Astrocyte (in vitro differentiated cells and primary cell): ENCODE data around the gene CHML. TPM values are rescaled to one million over a fixed set of nuclear protein-coding genes. Genes with fewer than 3 reads are reported as not detected.

Experiments
- DNase-seq: peaks from one replicate; pipeline ENCODE4 v3.0.0-alpha.2; 2010; ENCODE audit warnings: low read depth
- FAIRE-seq: peaks from 2 replicates; lab custom pipeline; 2011; peaks lifted over from hg19 to GRCh38; lab: Jason Lieb, UNC
- H2AFZ ChIP-seq: 2 replicates; pipeline ENCODE4 v1.6.0; 2012; ENCODE audit warnings: low read depth, low read length, inconsistent platforms
- H3K27ac ChIP-seq: 2 replicates; pipeline ENCODE4 v1.5.1; 2011; ENCODE audit warnings: low read depth, low read length, inconsistent platforms
- H3K27me3 ChIP-seq: 2 replicates; pipeline ENCODE4 v1.6.0; 2011; ENCODE audit warnings: low read length, inconsistent platforms; ENCODE audit not compliant: insufficient read depth
- H3K36me3 ChIP-seq: 2 replicates; pipeline ENCODE4 v1.5.1; 2011; ENCODE audit warnings: low read length, inconsistent platforms; ENCODE audit not compliant: insufficient read depth
- H3K4me1 ChIP-seq: 2 replicates; pipeline ENCODE4 v1.5.1; 2011; ENCODE audit warnings: low read length, inconsistent platforms; ENCODE audit not compliant: insufficient read depth
- H3K4me2 ChIP-seq: 2 replicates; pipeline ENCODE4 v1.6.0; 2012; ENCODE audit warnings: low read length, inconsistent platforms
- H3K4me3 ChIP-seq: 2 replicates; pipeline ENCODE4 v1.5.1; 2011; ENCODE audit warnings: low read depth, mild to moderate bottlenecking, low read length, inconsistent platforms; ENCODE audit not compliant: insufficient read depth
- H3K79me2 ChIP-seq: 2 replicates; pipeline ENCODE4 v1.6.0; 2012; ENCODE audit warnings: mild to moderate bottlenecking, low read length, inconsistent platforms; ENCODE audit not compliant: insufficient read depth
- H3K9ac ChIP-seq: 2 replicates; pipeline ENCODE4 v1.6.0; 2012; ENCODE audit warnings: mild to moderate bottlenecking, low read length, inconsistent platforms
- H3K9me3 ChIP-seq: 2 replicates; pipeline ENCODE4 v1.5.1; 2012; ENCODE audit warnings: low read depth, mild to moderate bottlenecking, low read length, inconsistent platforms; ENCODE audit not compliant: insufficient read depth
- H4K20me1 ChIP-seq: 2 replicates; pipeline ENCODE4 v1.6.0; 2012; ENCODE audit warnings: low read length, inconsistent platforms; ENCODE audit not compliant: insufficient read depth
- H3K27ac Mint-ChIP-seq: one replicate; pipeline ENCODE4 v1.8.0; 2021; ENCODE audit warnings: mild to moderate bottlenecking, mixed read lengths; ENCODE audit not compliant: unreplicated experiment
- H3K27me3 Mint-ChIP-seq: one replicate; pipeline ENCODE4 v1.8.0; 2021; ENCODE audit warnings: low read depth, mixed read lengths; ENCODE audit not compliant: unreplicated experiment
- H3K36me3 Mint-ChIP-seq: one replicate; pipeline ENCODE4 v1.8.0; 2021; ENCODE audit warnings: low read depth, mixed read lengths; ENCODE audit not compliant: unreplicated experiment
- H3K4me1 Mint-ChIP-seq: one replicate; pipeline ENCODE4 v1.8.0; 2021; ENCODE audit warnings: low read depth, mixed read lengths; ENCODE audit not compliant: unreplicated experiment
- H3K4me3 Mint-ChIP-seq: one replicate; pipeline ENCODE4 v1.8.0; 2021; ENCODE audit warnings: mild to moderate bottlenecking, moderate library complexity, mixed read lengths; ENCODE audit not compliant: unreplicated experiment
- H3K9me3 Mint-ChIP-seq: one replicate; pipeline ENCODE4 v1.8.0; 2021; ENCODE audit warnings: mild to moderate bottlenecking, mixed read lengths; ENCODE audit not compliant: unreplicated experiment
- EZH2 ChIP-seq: IDR thresholded peaks from 2 replicates; pipeline ENCODE4 v1.6.1; 2012; ENCODE audit warnings: mild to moderate bottlenecking, low read length, inconsistent platforms; ENCODE audit not compliant: insufficient read depth
- total RNA-seq: library from RNA; stranded (reverse); gene quantifications from 2 replicates; pipeline ENCODE4 v1.2.1, GENCODE V29; 2021
- TF ChIP-seq, protein P1 (sequence below): IDR thresholded peaks from 2 replicates; pipeline ENCODE4 v1.5.1; 2011; ENCODE audit warnings: low read depth, mild to moderate bottlenecking, inconsistent platforms, low read length, moderate library complexity; ENCODE audit not compliant: insufficient read depth

CHML gene
- total RNA-seq, 1 donor from 2014 or later = 22.6 TPM

DNA sequence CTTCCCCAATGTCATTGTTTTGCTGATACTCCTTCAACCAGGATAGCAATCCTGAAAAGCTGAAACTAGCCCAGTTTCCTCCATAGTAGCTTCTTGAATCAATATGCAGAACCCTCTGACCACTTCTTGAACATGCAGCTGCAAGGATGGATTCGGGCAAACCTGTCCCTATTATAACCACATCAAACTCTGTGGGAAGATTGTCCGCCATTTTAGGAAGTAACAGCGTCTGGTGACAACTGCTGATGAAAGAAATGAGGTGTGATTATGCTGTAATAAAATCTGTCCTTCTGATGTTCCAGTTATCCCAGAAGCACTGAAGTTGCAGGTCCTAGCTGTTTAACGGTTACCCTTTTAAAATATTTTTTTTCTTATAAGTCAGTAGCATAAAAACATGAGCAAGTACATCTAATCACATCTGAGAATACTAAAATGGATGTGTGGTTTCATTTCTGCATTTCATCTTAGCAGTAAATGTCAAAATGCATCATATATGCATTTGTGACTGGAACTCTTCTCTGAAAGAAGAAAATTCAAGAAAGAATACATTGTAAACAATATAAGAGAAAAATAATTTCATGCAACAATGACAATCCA, 4.5 kb downstream of the CHML start:
- no peaks in the 10 kb centered on the region for H3K27me3 Mint-ChIP-seq

DNA sequence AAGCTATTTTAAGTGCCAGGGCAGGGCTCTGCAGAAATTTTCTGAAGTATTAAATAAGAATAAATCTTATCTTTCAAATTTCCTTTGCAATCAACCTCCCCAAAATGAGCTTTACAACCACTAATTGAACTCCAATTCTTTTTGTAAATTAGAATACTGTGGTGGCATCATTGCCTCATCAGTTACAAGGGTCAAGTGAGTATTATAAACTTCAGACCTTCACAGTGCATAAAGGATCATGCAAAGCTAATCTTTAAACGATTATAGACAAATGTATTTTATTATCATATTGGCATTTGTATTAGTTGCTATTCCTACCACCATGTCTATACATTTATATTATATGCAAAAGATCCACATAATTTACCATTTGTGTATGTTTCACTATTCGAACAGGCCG, 7.2 kb downstream of the CHML start:
- Mint-ChIP-seq H3K4me3 (no peak overlapping the region), H3K27ac (no peak overlapping the region), H3K9me3 (no peaks in the 10 kb centered on the region), H3K27me3 (no peaks in the 10 kb centered on the region), H3K4me1 (peaks cover 19% of the 10 kb centered on the region), H3K36me3 (peaks cover 2% of the 10 kb centered on the region)
- H2AFZ ChIP-seq = no peak overlapping the region
- peaks cover 32% of the 10 kb centered on the region for H3K79me2 ChIP-seq
- peaks cover 10% of the 10 kb centered on the region for H4K20me1 ChIP-seq
- peaks cover 12% of the 10 kb centered on the region for H3K36me3 ChIP-seq
- no peak overlapping the region for H3K4me3 ChIP-seq
- H3K9ac ChIP-seq = no peak overlapping the region
- H3K27ac ChIP-seq = no peak overlapping the region
- DNase-seq (no peak), FAIRE-seq (no peak)
- no peaks in the 10 kb centered on the region for H3K9me3 ChIP-seq
- no peaks in the 10 kb centered on the region for H3K27me3 ChIP-seq
- no peak for TF ChIP-seq EZH2
- TF ChIP-seq, protein P1, sequence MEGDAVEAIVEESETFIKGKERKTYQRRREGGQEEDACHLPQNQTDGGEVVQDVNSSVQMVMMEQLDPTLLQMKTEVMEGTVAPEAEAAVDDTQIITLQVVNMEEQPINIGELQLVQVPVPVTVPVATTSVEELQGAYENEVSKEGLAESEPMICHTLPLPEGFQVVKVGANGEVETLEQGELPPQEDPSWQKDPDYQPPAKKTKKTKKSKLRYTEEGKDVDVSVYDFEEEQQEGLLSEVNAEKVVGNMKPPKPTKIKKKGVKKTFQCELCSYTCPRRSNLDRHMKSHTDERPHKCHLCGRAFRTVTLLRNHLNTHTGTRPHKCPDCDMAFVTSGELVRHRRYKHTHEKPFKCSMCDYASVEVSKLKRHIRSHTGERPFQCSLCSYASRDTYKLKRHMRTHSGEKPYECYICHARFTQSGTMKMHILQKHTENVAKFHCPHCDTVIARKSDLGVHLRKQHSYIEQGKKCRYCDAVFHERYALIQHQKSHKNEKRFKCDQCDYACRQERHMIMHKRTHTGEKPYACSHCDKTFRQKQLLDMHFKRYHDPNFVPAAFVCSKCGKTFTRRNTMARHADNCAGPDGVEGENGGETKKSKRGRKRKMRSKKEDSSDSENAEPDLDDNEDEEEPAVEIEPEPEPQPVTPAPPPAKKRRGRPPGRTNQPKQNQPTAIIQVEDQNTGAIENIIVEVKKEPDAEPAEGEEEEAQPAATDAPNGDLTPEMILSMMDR = no peak
- H3K4me2 ChIP-seq = no peak overlapping the region
- peaks cover 6% of the 10 kb centered on the region for H3K4me1 ChIP-seq

More for the DNA sequence above, 4.5 kb downstream of the CHML start:
- Histone ChIP-seq H3K4me1 (peaks cover 11% of the 10 kb centered on the region), H3K9ac (no peak overlapping the region), H3K79me2 (peaks cover 50% of the 10 kb centered on the region), H3K36me3 (peaks cover 12% of the 10 kb centered on the region), H4K20me1 (peaks cover 18% of the 10 kb centered on the region), H3K4me2 (no peak overlapping the region), H3K27me3 (no peaks in the 10 kb centered on the region), H2AFZ (no peak overlapping the region), H3K27ac (no peak overlapping the region), H3K9me3 (no peaks in the 10 kb centered on the region), H3K4me3 (no peak overlapping the region)
- Mint-ChIP-seq H3K9me3 (no peaks in the 10 kb centered on the region), H3K27ac (no peak overlapping the region), H3K4me3 (no peak overlapping the region), H3K4me1 (peaks cover 27% of the 10 kb centered on the region), H3K36me3 (peaks cover 2% of the 10 kb centered on the region)
- FAIRE-seq (no peak), DNase-seq (no peak)
- no peak for TF ChIP-seq EZH2
- TF ChIP-seq, protein P1 = no peak

DNA sequence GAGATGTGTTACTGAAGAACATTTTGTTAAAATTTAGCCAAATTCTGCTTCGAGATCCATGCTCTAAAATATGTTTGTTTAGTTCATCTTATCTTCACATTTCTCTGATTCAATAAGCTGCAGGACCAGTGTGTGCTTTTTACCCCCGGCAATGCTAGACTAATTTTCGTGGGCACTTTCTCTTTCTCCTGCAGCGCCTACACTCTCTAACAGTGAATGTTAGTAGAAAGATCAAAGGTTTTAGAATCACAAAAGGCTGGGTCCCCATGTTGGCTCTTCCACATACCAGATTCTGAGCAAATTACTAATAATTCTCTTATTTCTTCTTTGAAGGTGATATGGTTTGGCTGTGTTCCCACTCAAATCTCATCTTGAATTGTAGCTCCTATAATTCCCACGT, 8.5 kb downstream of the CHML start:
- H3K4me1 ChIP-seq = no peaks in the 10 kb centered on the region
- peaks cover 19% of the 10 kb centered on the region for H3K79me2 ChIP-seq
- H2AFZ ChIP-seq = no peak overlapping the region
- Mint-ChIP-seq H3K9me3 (no peaks in the 10 kb centered on the region), H3K4me3 (no peak overlapping the region), H3K36me3 (peaks cover 2% of the 10 kb centered on the region), H3K4me1 (peaks cover 6% of the 10 kb centered on the region), H3K27ac (no peak overlapping the region), H3K27me3 (no peaks in the 10 kb centered on the region)
- FAIRE-seq (no peak), DNase-seq (no peak)
- H3K27ac ChIP-seq = no peak overlapping the region
- no peak overlapping the region for H3K9ac ChIP-seq
- H3K4me3 ChIP-seq = no peak overlapping the region
- H3K36me3 ChIP-seq = peaks cover 12% of the 10 kb centered on the region
- no peak overlapping the region for H3K4me2 ChIP-seq
- TF ChIP-seq, protein P1 = no peak
- no peaks in the 10 kb centered on the region for H3K9me3 ChIP-seq
- no peaks in the 10 kb centered on the region for H3K27me3 ChIP-seq
- no peaks in the 10 kb centered on the region for H4K20me1 ChIP-seq
